Pulmonary artery endothelial cell (primary cell): ENCODE measurements around the gene DDC. TPM values are rescaled to one million over a fixed set of nuclear protein-coding genes. Genes with fewer than 3 reads are reported as not detected.
A peak's percentile ranks its signal among the peaks of the same experiment; 100 is the strongest.

Experiments used
- DNase-seq: peaks from one replicate; pipeline ENCODE4 v3.0.0-alpha.2; 2011; ENCODE audit warnings: low read depth, low spot score
- total RNA-seq: library from RNA; depleted of rRNA; stranded (reverse); fragments of >200 nt; gene quantifications from 2 replicates; pipeline ENCODE4 v1.2.3, GENCODE V29; 2014

DDC gene
- not detected in 2 replicates for total RNA-seq

- DNase-seq, result no peak
Measured at GRCh38 chr7:50564640-50565558, at the start of gene DDC. DDC (minus strand) TSS chr7:50565405; CDS start chr7:50544085, 21,320 bp downstream.

- DNase-seq, result no peak
Measured at GRCh38 chr7:50613473-50613872, 48.3 kb upstream of the DDC start.

GRCh38 chr7:50612704-50613103 is 47.5 kb upstream of the DDC start:
- no peak for DNase-seq

- peak; percentile 32 for DNase-seq
Measured at GRCh38 chr7:50610521-50611277, 45.5 kb upstream of the DDC start.

- no peak for DNase-seq
Measured at GRCh38 chr7:50608196-50608906, 43.1 kb upstream of the DDC start.

- no peak for DNase-seq
Measured at GRCh38 chr7:50607524-50608125, 42.4 kb upstream of the DDC start.

GRCh38 chr7:50605059-50605458 is 39.9 kb upstream of the DDC start:
- DNase-seq, result no peak

GRCh38 chr7:50603287-50603686 is 38.1 kb upstream of the DDC start:
- no peak for DNase-seq

- no peak for DNase-seq
Measured at GRCh38 chr7:50599385-50599784, 34.2 kb upstream of the DDC start.

GRCh38 chr7:50598460-50599343 is 33.5 kb upstream of the DDC start:
- DNase-seq, result no peak

- DNase-seq, result no peak
Measured at GRCh38 chr7:50596484-50596883, 31.3 kb upstream of the DDC start.

- no peak for DNase-seq
Measured at GRCh38 chr7:50595491-50596102, 30.4 kb upstream of the DDC start.

GRCh38 chr7:50594734-50595485 is 29.7 kb upstream of the DDC start:
- no peak for DNase-seq

GRCh38 chr7:50594136-50594535 is 28.9 kb upstream of the DDC start:
- DNase-seq, result no peak

GRCh38 chr7:50592940-50593339 is 27.7 kb upstream of the DDC start:
- no peak for DNase-seq

- DNase-seq, result no peak
Measured at GRCh38 chr7:50591480-50592438, 26.6 kb upstream of the DDC start.

- no peak for DNase-seq
Measured at GRCh38 chr7:50591098-50591479, 25.9 kb upstream of the DDC start.

- DNase-seq, result no peak
Measured at GRCh38 chr7:50590535-50590934, 25.3 kb upstream of the DDC start.
